22Rv1 (cell line): Measurements from ENCODE around the gene GGN.
"Not testable (repeated sequence)": the region's sequence is repeated elsewhere in the genome, so short reads cannot be mapped to it uniquely, and the experiment has no call there.

ENCODE experiments used
- ZFX ChIP-seq: fragments of 450-650 bp; IDR thresholded peaks from 2 replicates; pipeline ENCODE4 v1.6.1; 2017; ENCODE audit warnings: antibody characterized with exemption, borderline replicate concordance
- TF ChIP-seq, protein P1 (sequence below): fragments of 450-650 bp; IDR thresholded peaks from 2 replicates; pipeline ENCODE4 v1.5.1; 2017; ENCODE audit warnings: mild to moderate bottlenecking

DNA sequence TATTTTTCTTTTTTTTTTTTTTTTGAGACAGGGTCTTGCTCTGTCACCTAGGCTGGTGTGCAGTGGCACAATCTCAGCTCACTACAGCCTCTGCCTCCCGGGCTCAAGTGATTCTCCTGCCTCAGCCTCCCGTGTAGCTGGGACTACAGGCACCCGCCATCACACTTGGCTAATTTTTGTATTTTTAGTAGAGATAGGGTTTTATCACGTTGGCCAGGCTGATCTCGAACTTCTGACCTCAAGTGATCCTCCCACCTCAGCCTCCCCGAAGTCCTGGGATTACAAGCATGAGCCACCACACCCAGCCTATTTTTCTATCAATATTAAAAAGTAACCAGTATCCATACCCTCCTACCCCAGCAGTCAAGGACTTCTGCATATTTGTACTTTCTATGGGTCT lies 22.6 kb upstream of the GGN start:
- TF ChIP-seq, protein P1, sequence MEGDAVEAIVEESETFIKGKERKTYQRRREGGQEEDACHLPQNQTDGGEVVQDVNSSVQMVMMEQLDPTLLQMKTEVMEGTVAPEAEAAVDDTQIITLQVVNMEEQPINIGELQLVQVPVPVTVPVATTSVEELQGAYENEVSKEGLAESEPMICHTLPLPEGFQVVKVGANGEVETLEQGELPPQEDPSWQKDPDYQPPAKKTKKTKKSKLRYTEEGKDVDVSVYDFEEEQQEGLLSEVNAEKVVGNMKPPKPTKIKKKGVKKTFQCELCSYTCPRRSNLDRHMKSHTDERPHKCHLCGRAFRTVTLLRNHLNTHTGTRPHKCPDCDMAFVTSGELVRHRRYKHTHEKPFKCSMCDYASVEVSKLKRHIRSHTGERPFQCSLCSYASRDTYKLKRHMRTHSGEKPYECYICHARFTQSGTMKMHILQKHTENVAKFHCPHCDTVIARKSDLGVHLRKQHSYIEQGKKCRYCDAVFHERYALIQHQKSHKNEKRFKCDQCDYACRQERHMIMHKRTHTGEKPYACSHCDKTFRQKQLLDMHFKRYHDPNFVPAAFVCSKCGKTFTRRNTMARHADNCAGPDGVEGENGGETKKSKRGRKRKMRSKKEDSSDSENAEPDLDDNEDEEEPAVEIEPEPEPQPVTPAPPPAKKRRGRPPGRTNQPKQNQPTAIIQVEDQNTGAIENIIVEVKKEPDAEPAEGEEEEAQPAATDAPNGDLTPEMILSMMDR, result not testable (repeated sequence)
- not testable (repeated sequence) for TF ChIP-seq ZFX
